ENCODE data around the gene ADAP1.
"Not testable (repeated sequence)": the region's sequence is repeated elsewhere in the genome, so short reads cannot be mapped to it uniquely, and the experiment has no call there.

ADAP1 gene

DNA sequence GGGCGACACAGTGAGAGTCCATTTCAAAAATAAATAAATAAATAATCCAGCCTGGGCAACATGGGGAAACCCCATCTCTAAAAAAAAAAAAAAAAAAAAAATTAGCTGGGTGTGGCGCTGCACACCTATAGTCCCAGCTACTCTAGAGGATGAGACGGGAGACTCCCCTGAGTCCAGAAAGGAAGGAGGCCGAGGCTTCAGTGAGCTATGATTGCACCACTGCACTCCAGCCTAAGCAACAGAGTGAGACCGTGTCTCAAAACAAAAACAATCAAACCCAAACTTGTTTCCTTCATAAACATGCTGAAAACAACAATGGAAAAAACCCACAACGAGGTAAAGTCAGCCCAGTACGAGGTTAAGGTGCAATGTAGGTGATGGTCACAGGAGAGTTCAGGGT, 19.7 kb upstream of the ADAP1 start:
- DNase-seq, result no peak

- no peak for DNase-seq
Measured at GRCh38 chr7:973312-973711, 18.8 kb upstream of the ADAP1 start.

DNA sequence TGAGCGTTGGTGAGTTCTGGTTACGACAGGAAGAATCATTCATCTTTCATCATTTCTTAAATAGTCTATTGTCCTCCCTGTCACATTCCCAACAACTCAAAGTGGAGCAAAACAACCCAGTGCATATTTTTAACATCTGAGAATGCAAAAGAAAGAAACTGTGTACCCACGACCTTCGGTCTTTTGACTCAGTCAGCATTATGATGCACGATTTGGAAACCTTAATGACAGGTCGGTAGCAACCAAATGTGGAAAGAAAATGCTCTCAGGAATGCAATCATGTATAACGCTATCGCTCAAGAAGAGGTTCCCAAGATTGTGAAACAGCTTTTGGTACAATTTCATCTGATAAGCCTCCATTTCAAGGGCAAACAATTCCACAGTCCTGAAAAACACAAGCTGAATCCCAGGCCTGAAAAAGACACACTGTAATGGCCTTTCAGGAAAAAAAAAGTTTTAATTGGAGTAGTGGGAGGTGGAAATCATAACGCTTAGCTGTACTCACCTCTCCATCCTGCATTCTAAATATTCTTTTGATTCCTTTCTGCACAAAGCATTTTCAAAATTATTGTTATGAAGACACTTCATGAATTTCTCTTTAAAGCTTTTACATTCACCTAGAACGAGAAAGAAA, 18.3 kb upstream of the ADAP1 start:
- DNase-seq, result no peak

- no peak for DNase-seq
Measured at GRCh38 chr7:972110-972509, 17.6 kb upstream of the ADAP1 start.

GRCh38 chr7:970744-971143, 16.3 kb upstream of the ADAP1 start:
- DNase-seq, result no peak

DNA sequence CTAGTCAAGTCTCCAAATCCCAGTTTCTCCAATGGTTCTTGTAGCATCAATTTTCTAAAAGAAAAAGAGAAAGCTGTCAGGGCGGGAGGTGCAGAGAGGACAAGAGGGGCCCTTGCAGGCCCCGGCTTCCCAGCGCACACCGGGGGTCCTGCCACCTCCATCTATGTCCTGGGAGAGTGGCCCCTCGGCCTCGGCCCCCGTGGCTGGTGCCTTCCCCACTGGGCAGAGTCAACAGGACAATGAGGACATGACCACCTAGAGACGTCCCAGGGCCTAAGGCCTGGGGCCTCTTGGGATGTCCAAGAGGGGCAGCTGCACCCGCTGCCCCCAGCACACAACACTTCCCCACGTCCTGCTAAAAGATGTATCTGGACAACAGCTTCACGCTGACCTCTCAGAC, 14.9 kb upstream of the ADAP1 start:
- DNase-seq, result no peak

- DNase-seq, result no peak
Measured at GRCh38 chr7:968205-969105, 14.0 kb upstream of the ADAP1 start.

DNA sequence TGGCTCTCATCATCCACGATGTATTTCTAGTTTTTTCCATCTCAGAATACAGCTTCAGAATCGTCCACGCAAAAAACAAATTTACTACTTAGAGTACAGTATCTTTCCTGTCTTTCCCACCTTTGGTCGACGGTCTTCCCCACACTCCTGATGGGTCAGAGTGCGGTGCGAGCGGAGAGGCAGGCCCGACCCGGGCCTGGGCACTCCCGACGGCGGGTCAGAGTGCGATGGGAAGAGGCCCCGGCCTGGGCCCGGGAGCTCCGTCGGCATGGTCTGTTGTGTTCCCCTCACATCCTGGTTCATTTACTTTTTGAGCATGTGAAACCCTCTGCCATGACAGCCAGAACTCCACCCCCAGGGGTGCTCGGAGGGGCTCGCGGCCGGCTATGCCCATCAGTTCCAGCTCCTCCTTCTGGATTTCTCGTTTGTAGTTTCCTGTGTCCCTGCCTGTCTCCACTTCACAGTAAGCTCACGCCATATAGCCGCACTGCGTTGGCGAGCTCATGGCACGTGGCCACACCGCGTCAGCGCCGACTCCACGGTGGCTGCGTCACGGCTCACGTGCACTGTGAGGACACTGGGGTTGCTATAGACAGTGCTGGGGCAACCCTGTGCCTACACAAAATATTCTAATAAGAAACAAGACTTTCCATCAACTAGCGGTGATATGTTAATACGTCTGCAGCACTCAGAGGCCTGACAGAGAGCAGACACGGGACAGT, 13.0 kb upstream of the ADAP1 start:
- no peak for DNase-seq

GRCh38 chr7:966291-967069, 12.0 kb upstream of the ADAP1 start:
- no peak for DNase-seq

GRCh38 chr7:964401-965231, 10.1 kb upstream of the ADAP1 start:
- DNase-seq, result no peak

DNA sequence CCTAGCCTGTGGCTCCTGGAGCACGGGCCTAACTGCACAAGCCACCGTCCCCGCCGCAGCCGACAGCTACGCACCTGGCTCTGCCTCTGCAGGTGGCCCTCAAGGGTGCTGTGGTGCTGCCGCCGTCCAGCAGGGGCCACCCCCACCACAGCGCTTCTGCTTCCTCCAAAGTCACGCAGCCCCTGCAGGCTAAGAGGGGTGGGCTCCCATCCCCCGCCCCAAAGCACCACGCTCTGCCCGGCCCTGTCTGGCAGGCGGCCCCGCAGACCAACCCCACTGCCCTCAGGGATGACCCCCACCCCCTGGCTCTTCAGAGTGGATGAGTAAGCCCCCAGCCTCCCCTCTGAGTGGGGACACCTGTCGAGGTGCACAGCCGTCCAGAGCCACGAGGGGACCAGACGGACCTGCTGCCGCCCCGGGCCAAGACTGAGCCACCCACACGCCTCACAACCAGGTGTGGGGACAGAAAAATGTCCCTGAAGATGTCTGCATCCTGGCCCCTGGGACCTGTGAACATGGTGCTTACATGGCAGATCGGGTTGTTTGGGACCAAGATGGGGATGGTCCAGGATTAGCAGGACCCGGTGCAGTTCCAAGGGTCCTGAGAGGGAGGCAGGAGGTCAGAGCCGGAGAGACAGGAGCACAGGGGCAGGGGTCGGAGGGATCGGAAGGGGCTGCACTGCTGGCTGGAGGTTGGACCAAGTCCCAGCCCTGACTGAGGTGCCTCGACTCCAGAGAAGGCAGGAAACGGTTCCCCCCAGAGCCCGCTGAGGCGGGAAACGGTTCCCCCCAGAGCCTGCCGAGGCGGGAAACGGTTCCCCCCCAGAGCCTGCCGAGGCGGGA, 9.0 kb upstream of the ADAP1 start:
- peak; percentile 21 for DNase-seq

GRCh38 chr7:962401-963081, 8.1 kb upstream of the ADAP1 start:
- no peak for DNase-seq

DNA sequence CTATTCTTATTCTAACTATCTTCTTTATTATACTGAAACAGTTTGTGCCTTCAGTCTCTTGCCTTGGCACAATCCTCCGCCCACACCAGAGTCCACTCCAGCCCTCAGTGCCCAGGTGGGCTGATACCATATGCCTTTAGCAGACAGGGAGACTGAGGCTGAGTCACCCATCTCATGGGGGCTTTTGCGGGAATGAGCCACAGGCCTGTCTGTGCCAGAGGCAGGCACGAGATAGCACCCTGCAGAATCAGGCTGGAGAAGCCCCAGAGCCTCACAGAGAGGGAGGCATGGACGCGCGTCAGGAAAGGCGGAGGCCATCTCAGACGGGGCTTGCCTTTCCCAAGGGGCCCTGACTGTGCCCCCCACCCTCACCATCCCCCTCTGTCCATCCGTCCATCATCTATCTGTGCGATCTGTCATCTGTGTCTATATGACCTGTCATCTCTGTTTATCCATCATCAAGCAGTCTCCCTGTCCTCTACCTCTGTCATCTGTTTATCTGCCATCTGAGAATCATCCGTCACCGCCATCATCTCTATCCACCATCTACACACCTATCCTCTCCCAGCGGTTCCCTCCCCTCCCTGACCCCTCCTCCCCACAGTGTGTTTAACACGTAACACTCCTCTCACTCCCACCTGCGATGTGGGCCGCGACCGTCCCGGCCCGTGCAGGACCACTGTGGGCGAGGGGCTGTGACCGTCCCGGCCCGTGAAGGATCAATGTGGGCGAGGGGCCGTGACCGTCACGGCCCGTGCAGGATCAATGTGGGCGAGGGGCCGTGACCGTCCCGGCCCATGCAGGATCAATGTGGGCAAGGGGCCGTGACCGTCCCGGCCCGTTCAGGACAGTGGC, 7.3 kb upstream of the ADAP1 start:
- DNase-seq, result no peak

DNA sequence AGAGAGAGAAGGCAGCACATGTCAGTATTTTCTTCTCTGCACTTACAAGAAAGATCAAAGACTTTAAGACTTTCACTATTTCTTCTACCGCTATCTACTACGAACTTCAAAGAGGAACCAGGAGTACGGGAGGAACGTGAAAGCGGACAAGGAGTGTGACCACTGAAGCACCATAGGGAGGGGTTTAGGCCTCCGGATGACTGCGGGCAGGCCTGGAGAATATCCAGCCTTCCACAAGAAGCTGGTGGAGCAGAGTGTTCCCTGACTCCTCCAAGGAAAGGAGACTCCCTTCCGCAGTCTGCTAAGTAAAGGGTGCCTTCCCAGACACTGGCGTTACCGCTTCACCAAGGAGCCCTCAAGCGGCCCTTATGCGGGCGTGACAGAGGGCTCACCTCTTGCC, 6.5 kb upstream of the ADAP1 start:
- DNase-seq, result not testable (repeated sequence)

DNA sequence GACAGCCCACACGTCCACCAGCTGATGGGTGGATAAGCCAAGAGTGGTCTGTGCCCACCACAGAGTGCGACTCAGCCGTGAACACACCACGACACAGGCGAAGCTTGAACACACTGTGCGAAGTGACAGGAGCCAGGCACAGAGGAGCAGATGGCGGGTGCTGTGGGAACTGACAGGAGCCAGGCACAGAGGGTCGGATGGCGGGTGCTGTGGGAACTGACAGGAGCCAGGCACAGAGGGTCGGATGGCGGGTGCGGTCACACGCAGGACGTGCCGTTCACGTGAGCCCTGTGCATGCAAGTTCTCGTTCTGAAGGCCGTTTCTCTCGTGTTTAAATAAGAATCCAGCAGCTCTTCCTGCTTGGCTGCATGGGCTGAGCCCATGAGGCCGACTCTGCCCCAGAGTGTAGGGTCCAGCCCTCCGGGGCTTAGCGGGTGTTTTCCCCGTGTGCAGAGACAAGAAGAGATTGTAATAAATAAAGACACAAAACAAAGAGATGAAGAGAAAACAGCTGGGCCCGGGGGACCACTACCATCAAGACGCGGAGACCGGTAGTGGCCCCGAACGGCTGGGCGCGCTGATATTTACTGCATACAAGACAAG, 5.9 kb upstream of the ADAP1 start:
- no peak for DNase-seq

DNA sequence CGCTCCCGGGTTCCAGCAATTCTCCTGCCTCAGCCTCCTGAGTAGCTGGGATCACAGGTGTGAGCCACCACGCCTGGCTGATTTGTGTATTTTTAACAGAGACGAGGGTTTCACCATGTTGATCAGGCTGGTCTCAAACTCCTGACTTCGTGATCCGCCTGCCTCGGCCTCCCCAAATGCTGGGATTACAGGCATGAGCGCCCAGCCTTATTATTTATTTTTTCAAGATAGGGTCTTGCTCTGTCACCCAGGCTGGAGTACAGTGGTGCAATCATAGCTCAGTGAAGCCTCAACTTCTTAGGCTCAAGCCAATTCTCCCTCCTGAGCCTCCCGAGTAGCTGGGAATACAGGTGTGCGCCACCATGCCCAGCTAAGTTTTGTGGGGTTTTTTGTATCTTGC, 5.3 kb upstream of the ADAP1 start:
- not testable (repeated sequence) for DNase-seq

- DNase-seq, result no peak
Measured at GRCh38 chr7:959271-959670, 4.8 kb upstream of the ADAP1 start.

GRCh38 chr7:958221-959200, 4.0 kb upstream of the ADAP1 start:
- DNase-seq, result no peak

Data from activated CD8-positive, alpha-beta memory T cell treated with anti-CD3 and anti-CD28 coated beads, Interleukin-2, amount 50 U/mL, for 4 hours (primary cell).